ENCODE data around the gene ELMO1.
A peak's percentile ranks its signal among the peaks of the same experiment; 100 is the strongest.

Gene ELMO1

GRCh38 chr7:36847946-36848345, 600.7 kb downstream of the ELMO1 start:
- DNase-seq, result no peak

- DNase-seq, result no peak
Observed at GRCh38 chr7:36844374-36844773, 604.3 kb downstream of the ELMO1 start.

- peak; percentile 69 for DNase-seq
Observed at GRCh38 chr7:36840904-36841303, 607.8 kb downstream of the ELMO1 start.

GRCh38 chr7:36838616-36839225, 609.9 kb downstream of the ELMO1 start:
- no peak for DNase-seq

- DNase-seq, result no peak
Observed at GRCh38 chr7:36831049-36831448, 617.6 kb downstream of the ELMO1 start.

DNA sequence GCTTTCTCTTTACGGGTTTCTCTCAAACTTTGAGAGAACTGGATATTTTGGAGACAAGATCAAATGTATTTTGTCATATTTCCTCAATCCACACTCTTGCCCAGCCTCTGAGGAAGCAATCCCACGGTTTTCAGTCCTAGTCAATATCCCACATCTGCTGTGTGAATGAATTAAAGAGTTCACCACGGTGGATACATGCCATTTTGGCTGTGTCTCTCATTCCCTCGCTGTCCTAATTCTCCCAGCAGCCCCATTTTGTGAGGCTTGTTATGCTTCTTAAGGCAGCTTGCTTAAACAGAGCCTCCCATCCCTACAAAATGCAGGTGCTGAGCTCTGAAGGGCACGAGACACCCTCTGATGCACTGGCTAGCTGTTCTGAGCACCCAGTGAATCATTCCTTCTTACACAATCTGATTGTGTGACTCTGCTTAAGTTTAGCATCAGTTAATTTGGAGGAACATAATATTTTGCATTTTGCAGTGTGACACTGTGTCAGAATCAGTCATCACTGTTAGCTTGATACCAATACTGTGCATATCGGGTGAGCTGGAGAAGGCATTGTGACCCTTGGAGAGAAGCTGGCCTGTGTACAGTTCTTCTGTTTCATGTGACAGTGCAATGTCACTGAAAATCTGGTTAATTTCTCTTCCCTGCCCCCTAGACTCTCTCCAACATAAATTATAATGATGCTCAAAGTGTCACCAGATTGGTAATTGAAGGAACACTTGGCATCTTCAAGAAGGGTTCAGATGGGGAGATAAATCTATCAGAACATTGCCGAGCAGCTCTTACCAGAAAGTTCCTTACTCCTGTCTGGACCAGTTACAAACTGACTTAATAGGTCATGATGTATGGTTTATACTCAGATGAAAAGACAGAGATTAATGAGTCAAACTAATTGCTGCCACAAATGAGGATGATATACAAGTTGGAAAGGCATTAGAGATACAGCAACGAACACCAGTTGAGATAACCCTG, 620.6 kb downstream of the ELMO1 start:
- no peak for DNase-seq

GRCh38 chr7:36825501-36825900, 623.2 kb downstream of the ELMO1 start:
- no peak for DNase-seq

DNA sequence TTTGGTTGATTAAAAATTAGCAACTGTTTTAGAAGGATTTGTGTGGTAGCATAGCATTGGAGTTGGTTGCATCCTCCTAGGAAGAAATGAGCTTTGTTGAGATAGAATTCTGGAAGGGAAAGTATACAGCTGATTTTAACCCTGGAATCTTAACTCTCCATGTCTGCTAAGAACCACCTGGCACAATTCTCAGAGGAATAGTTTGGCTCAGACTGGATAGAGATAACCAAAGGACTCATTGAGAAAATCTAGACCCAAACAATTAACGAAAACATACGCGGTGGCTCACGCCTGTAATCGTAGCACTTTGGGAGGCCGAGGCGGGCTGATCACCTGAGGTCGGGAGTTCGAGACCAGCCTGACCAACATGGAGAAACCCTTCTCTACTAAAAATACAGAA, 625.3 kb downstream of the ELMO1 start:
- no peak for DNase-seq

DNA sequence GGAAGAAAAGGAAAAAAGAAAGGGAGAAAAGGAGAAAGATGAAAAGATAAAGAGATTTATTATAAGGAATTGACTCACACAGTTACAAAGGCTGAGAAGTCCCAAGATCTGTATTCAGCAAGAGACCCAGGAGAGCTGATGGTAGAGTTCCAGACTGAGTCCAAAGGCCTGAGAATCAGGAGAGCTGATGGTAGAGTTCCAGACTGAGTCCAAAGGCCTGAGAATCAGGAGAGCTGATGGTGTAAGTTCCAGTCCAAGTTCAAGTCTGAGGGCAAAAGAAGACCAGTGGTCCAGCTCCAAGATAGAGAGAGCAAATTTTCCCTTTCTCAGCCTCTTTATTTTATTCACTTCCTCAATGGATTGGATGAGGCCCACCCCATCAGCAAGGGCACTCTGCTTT, 627.0 kb downstream of the ELMO1 start:
- DNase-seq, result no peak

- no peak for DNase-seq
Observed at GRCh38 chr7:36820527-36821170, 628.0 kb downstream of the ELMO1 start.

- no peak for DNase-seq
Observed at GRCh38 chr7:36819639-36820038, 629.0 kb downstream of the ELMO1 start.

DNA sequence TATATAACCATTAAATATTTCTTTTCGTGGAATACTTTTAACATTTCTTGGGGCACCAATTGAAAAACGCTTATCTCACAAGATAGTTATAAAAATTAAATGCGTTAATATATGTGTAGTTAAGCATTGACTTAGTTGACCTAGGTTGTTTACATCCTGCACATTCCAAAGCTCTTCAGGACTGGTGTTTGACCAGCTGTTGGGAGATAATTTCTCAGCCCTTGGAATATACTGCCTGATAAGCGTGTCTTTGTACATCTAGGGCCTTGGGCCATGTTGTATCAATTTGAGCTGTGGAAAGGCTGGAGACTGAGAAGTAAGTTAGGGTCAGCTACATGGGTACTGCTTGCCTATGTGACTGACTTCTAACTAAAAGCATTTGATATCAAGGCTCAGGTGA, 634.4 kb downstream of the ELMO1 start:
- DNase-seq, result no peak

GRCh38 chr7:36811807-36812206, 636.9 kb downstream of the ELMO1 start:
- DNase-seq, result no peak

GRCh38 chr7:36810489-36810888, 638.2 kb downstream of the ELMO1 start:
- DNase-seq, result peak; percentile 10

GRCh38 chr7:36810032-36810431, 638.6 kb downstream of the ELMO1 start:
- no peak for DNase-seq

- no peak for DNase-seq
Observed at GRCh38 chr7:36809510-36809909, 639.2 kb downstream of the ELMO1 start.

GRCh38 chr7:36809086-36809485, 639.6 kb downstream of the ELMO1 start:
- no peak for DNase-seq

DNA sequence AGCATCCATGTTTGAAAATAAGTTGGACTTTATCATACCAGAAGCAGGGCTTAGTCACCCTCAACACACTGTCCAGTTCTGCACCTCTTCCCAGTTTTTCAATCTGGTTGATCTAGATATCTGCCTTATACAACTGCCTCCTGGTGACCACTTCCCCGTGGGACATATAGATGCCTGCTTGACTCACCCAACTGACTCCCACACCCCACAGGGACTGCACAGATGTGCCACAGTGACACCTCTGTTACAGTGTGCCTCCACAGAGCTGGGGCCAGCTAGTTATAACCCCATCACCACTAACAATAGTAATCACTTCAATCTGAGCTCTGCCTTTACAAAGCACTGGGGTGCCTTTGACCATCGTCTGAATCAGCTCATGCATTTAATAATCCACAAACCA, 641.8 kb downstream of the ELMO1 start:
- DNase-seq, result no peak

Data from NCI-H2081 treated with DMSO at 0.1 percent for 48 hours (cell line).